GM12878 (cell line): ENCODE data around the gene TIMM10B. TPM values are rescaled to one million over a fixed set of nuclear protein-coding genes. Genes with fewer than 3 reads are reported as not detected.

Source experiments
- ATAC-seq: fragments of 200-7000 bp; cut with Tn5 transposase; 3 replicates; pipeline ENCODE4 v1.9.1; 2020; ENCODE audit warnings: mild to moderate bottlenecking, moderate library complexity
- BruUV-seq: library from RNA; stranded (reverse); fragments of 400-500 nt; replicated peaks from 2 replicates; lab custom pipeline; 2021; lab: Mats Ljungman, UMichigan
- CTCF ChIA-PET: fragments of 300-600 bp; sonication (Branson Sonifier 250); formaldehyde crosslinking; extraction: SDS; loops from one replicate; lab custom pipeline; 2021; ENCODE audit warnings: inconsistent platforms; lab: Yijun Ruan, JAX
- POLR2A ChIA-PET: fragments of 350-600 bp; formaldehyde crosslinking; extraction: SDS; loops from one replicate; lab custom pipeline; 2021; ENCODE audit warnings: inconsistent platforms; lab: Charles Lee
- RAD21 ChIA-PET: fragments of 300-600 bp; sonication (Branson Sonifier 250); formaldehyde crosslinking; loops from one replicate; lab custom pipeline; 2023; ENCODE audit warnings: antibody characterized with exemption; ENCODE audit not compliant: unreplicated experiment; lab: Charles Lee
- SMC1A ChIA-PET: fragments of 300-600 bp; sonication (Branson Sonifier 250); formaldehyde crosslinking; loops from one replicate; lab custom pipeline; 2023; ENCODE audit not compliant: unreplicated experiment, uncharacterized antibody; lab: Charles Lee
- DNase-seq: peaks from one replicate; pipeline ENCODE4 v3.0.0-alpha.2; 2011; ENCODE audit warnings: low read depth, low spot score
- FAIRE-seq: peaks from 3 replicates; lab custom pipeline; 2011; peaks lifted over from hg19 to GRCh38; lab: Jason Lieb, UNC
- H2AFZ ChIP-seq: 2 replicates; pipeline ENCODE4 v1.6.0; 2011; ENCODE audit warnings: low read depth, low read length, control low read depth; ENCODE audit not compliant: control insufficient read depth
- H3K27ac ChIP-seq: 2 replicates; pipeline ENCODE4 v1.5.1; 2011; ENCODE audit warnings: control low read depth; ENCODE audit not compliant: control insufficient read depth, insufficient read depth
- H3K27me3 ChIP-seq, 2 experiments: replicated peaks in 1 of 2; 2 replicates each; pipeline versions ENCODE4 v1.6.0 to v1.6.1; 2011; ENCODE audit warnings: low read length in 1 of 2; ENCODE audit not compliant: control insufficient read depth in 2 of 2, insufficient read depth in 2 of 2
- H3K36me3 ChIP-seq, 2 experiments: 2 replicates each; pipeline ENCODE4 v1.5.1; 2011; ENCODE audit warnings: low read length in 1 of 2; ENCODE audit not compliant: control insufficient read depth in 2 of 2, insufficient read depth in 2 of 2
- H3K4me1 ChIP-seq: 2 replicates; pipeline ENCODE4 v1.6.1; 2011; ENCODE audit warnings: mild to moderate bottlenecking, low read length, moderate library complexity, mixed read lengths; ENCODE audit not compliant: control insufficient read depth, insufficient read depth
- H3K4me2 ChIP-seq: 2 replicates; pipeline ENCODE4 v1.6.0; 2011; ENCODE audit warnings: control low read depth; ENCODE audit not compliant: control insufficient read depth, insufficient read depth
- H3K4me3 ChIP-seq: fragments of 200-600 bp; sonication (generic); 2 replicates; pipeline ENCODE4 v1.5.1; 2016
- H3K79me2 ChIP-seq: 2 replicates; pipeline ENCODE4 v1.6.0; 2011; ENCODE audit warnings: low read length; ENCODE audit not compliant: control insufficient read depth, insufficient read depth
- H3K9ac ChIP-seq: 2 replicates; pipeline ENCODE4 v1.8.0; 2011; ENCODE audit warnings: low read length, control low read depth, mixed read lengths; ENCODE audit not compliant: control insufficient read depth, insufficient read depth
- H3K9me3 ChIP-seq: replicated peaks from 3 replicates; pipeline ENCODE4 v1.5.1; 2011; ENCODE audit warnings: mild to moderate bottlenecking, low read length; ENCODE audit not compliant: control insufficient read depth, insufficient read depth
- H4K20me1 ChIP-seq: 2 replicates; pipeline ENCODE4 v1.6.0; 2011; ENCODE audit not compliant: control insufficient read depth, insufficient read depth
- BACH1 ChIP-seq: fragments of 450-650 bp; IDR thresholded peaks from 2 replicates; pipeline ENCODE4 v1.6.1; 2017; ENCODE audit warnings: mild to moderate bottlenecking, borderline replicate concordance
- BRCA1 ChIP-seq: IDR thresholded peaks from 2 replicates; pipeline ENCODE4 v1.6.1; 2011; ENCODE audit warnings: low read depth, low read length, improper control_type of control experiment
- GATAD2B ChIP-seq: fragments of 450-650 bp; conservative IDR thresholded peaks from 2 replicates; pipeline ENCODE4 v1.6.1; 2017; ENCODE audit warnings: low read depth, mild to moderate bottlenecking, moderate library complexity
- TBL1XR1 ChIP-seq: IDR thresholded peaks from 2 replicates; pipeline ENCODE4 v1.6.1; 2012; ENCODE audit warnings: low read depth, low read length, improper control_type of control experiment
- WRNIP1 ChIP-seq: IDR thresholded peaks from 2 replicates; pipeline ENCODE4 v1.6.1; 2011; ENCODE audit warnings: low read depth, low read length, improper control_type of control experiment, borderline replicate concordance
- ZBTB33 ChIP-seq: fragments of 450-650 bp; IDR thresholded peaks from 2 replicates; pipeline ENCODE4 v1.6.1; 2017; ENCODE audit warnings: mild to moderate bottlenecking
- WGBS: methylation state at CpG from one replicate; pipeline ENCODE4 v1.1.6; 2016; ENCODE audit warnings: low lambda C conversion rate; ENCODE audit not compliant: insufficient replicate concordance, insufficient coverage; ENCODE audit errors: missing lambda C conversion rate; 5-methylcytosine and 5-hydroxymethylcytosine counted together
- in situ Hi-C: fragments of 300-500 bp; cut with MboI; formaldehyde crosslinking; loops from 9 replicates; pipeline ENCODE4 v1.14.3; 2018; ENCODE audit warnings: mixed read lengths
- intact Hi-C: fragments of 100-400 bp; cut with micrococcal nuclease; formaldehyde crosslinking; loops from one replicate; pipeline ENCODE4 v1.14.2; 2022; ENCODE audit not compliant: unreplicated experiment
- polyA plus RNA-seq, 11 experiments: library from polyadenylated mRNA; depleted of rRNA in 4 of 11; unstranded in 6 of 11; stranded (reverse) in 5 of 11; fragments of >200 nt; fragmentation: Nextera tagmentation in 4 of 11; fragmentation: Illumina TruSeq in 1 of 11; extraction: Ambion mirVana in 4 of 11; extraction: Trizol in 1 of 11; gene quantifications; 1 replicate in 1 of 11; 2 replicates in 10 of 11; pipeline versions ENCODE4 v1.2.1 to v1.2.3, GENCODE V29; 2011 to 2016; ENCODE audit warnings: inconsistent platforms in 2 of 11, missing spikeins in 2 of 11, low read depth in 1 of 11
- total RNA-seq, 4 experiments: library from RNA; depleted of rRNA in 3 of 4; stranded (reverse); fragments of >200 nt in 3 of 4; fragmentation: Illumina TruSeq in 1 of 4; extraction: Trizol in 1 of 4; gene quantifications; 2 replicates each; pipeline versions ENCODE4 v1.2.1 to v1.2.3, GENCODE V29; 2013 to 2021
- TF ChIP-seq, protein P1 (sequence below): fragments of 450-650 bp; IDR thresholded peaks from 2 replicates; pipeline ENCODE4 v1.6.1; 2017; ENCODE audit warnings: borderline replicate concordance

TIMM10B gene
- total and polyA plus RNA-seq, 10 of the 15 experiments (the other 5 are each of a cell fraction or from before 2014, with no cell fraction given), result 30.3 to 126 (median 53.1) TPM

DNA sequence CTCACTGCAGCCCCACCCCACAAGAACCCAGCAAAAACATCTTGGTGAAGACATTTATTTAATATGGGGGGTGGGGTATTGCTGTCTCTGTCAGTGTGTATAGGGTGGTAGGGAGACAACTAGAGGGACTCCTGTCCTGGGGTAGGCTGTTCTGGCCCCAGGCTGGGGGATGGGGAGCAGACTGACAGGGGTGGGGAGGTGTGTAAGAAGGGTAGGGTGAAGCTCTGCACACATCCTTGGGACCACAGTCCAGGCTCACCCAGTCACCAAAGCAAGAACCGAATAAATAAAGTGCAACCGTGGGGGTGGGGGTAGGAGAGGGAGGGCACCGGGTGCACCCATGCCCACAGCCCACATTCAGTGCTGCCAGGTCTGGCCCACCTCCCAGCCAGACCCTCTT is 32.7 kb upstream of the TIMM10B start:
- in situ Hi-C loops (no loop called here), intact Hi-C loops (no loop called here)
- no peak for FAIRE-seq
- Histone ChIP-seq H3K9ac (no peak overlapping the region), H3K27ac (no peak overlapping the region), H3K4me2 (no peak overlapping the region), H3K79me2 (no peaks in the 10 kb centered on the region), H4K20me1 (no peaks in the 10 kb centered on the region), H3K27me3 (no peaks in the 10 kb centered on the region), H3K4me3 (no peak overlapping the region), H3K9me3 (no peaks in the 10 kb centered on the region), H3K36me3 (no peaks in the 10 kb centered on the region), H2AFZ (no peak overlapping the region), H3K4me1 (no peaks in the 10 kb centered on the region)
- BruUV-seq, result no TSS peak
- TF ChIP-seq GATAD2B (no peak), WRNIP1 (no peak), BRCA1 (no peak)
- no peak for DNase-seq
- 48% methylated on average over 3 of the region's 3 CpGs for WGBS
- ChIA-PET POLR2A (no interaction called here), CTCF (interaction anchor here (1.9 to 17.4 kb wide), 2 partner anchors 71 to 86 kb away, joined by 5 to 560 read pairs; no protein-coding TSS in a partner anchor), RAD21 (interaction anchor here (14.2 kb wide), 1 partner anchor 69 kb away, joined by 305 read pairs; no protein-coding TSS in a partner anchor), SMC1A (interaction anchor here (1.4 to 12.8 kb wide), 3 partner anchors 13 to 69 kb away, joined by 4 to 293 read pairs (median 4); no protein-coding TSS in a partner anchor)
- no peak for ATAC-seq

- TF ChIP-seq ZBTB33 (no peak), BACH1 (no peak), TBL1XR1 (no peak)
- TF ChIP-seq, protein P1, sequence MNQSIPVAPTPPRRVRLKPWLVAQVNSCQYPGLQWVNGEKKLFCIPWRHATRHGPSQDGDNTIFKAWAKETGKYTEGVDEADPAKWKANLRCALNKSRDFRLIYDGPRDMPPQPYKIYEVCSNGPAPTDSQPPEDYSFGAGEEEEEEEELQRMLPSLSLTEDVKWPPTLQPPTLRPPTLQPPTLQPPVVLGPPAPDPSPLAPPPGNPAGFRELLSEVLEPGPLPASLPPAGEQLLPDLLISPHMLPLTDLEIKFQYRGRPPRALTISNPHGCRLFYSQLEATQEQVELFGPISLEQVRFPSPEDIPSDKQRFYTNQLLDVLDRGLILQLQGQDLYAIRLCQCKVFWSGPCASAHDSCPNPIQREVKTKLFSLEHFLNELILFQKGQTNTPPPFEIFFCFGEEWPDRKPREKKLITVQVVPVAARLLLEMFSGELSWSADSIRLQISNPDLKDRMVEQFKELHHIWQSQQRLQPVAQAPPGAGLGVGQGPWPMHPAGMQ, result no peak
- intact Hi-C loops (no loop called here), in situ Hi-C loops (no loop called here)
- no TSS peak for BruUV-seq
- SMC1A ChIA-PET, result interaction anchor here (0.9 to 2.0 kb wide), 4 partner anchors 9 to 73 kb away, joined by 3 to 6 read pairs (median 3); no protein-coding TSS in a partner anchor
- Histone ChIP-seq H4K20me1 (no peaks in the 10 kb centered on the region), H3K9me3 (no peaks in the 10 kb centered on the region), H3K9ac (no peak overlapping the region), H3K27ac (no peak overlapping the region), H3K79me2 (no peaks in the 10 kb centered on the region), H3K36me3 (no peaks in the 10 kb centered on the region; a peak in 1 of 4 replicates), H2AFZ (no peak overlapping the region), H3K4me3 (no peak overlapping the region), H3K4me2 (no peak overlapping the region), H3K27me3 (no peaks in the 10 kb centered on the region), H3K4me1 (no peaks in the 10 kb centered on the region)
- RAD21 ChIA-PET, result interaction anchor here (1.0 to 1.4 kb wide), 2 partner anchors 9 to 52 kb away, joined by 3 to 8 read pairs; no protein-coding TSS in a partner anchor
- CTCF ChIA-PET, result interaction anchor here (0.7 to 17.4 kb wide), 4 partner anchors 9 to 79 kb away, joined by 4 to 560 read pairs (median 6); no protein-coding TSS in a partner anchor
- DNase-seq (no peak), ATAC-seq (no peak), FAIRE-seq (no peak)
- POLR2A ChIA-PET, result no interaction called here
- 63% methylated on average over 3 of the region's 3 CpGs for WGBS
Measured at GRCh38 chr11:6452219-6452618, 29.1 kb upstream of the TIMM10B start.
